ENCODE measurements around the gene GNL3L. TPM values are rescaled to one million over a fixed set of nuclear protein-coding genes. Genes with fewer than 3 reads are reported as not detected.
A peak's percentile ranks its signal among the peaks of the same experiment; 100 is the strongest.

The GNL3L gene
- total and polyA plus RNA-seq, 10 donors = 3.0 to 52.3 (median 38.2) TPM

DNA sequence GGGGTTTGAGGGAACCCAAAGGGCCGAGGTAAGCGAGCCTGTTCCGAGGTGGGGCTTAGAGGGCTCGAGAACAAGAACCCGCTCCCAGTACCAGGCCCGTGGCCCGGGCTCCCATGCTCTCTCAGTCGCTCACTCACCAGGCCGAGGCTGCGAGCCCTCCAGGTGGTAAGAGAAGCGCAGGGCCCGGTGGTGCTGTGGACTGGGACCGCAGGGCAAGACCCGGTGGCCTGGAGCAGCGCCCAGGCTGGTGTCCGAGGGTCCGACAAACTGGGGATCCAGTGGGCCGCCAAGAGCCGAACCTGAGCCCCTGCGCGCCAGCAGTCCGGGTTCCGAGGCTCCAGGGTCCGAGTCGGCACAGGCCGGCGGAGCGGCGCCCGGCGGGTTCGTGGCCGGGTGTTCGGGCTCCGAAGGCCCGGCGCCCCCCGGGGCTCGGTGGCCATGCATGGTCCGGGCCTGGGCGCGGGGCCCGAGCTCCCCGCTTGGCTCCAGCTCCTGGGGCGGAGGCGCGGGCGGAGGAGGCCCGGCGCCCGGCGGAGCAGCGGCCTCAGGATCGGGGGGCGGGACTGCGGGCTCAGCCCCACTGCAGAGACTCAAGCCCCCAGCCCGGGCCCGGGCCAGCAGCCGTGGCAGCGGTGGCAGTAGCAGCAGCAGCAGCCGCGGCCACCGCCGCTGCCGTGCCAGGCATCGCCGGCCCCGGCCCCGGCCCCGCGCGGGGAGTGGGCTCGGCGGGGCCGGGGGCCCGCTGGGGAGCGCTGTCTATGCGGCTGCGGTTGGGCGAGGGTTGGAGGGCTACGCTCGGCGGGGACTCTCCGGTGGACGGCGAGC lies 34.8 kb upstream of the GNL3L start:
- DNase-seq = no peak
- intact Hi-C loops (cut with DNase I; ENCODE audit: low total_unique reads) = no loop called here

DNA sequence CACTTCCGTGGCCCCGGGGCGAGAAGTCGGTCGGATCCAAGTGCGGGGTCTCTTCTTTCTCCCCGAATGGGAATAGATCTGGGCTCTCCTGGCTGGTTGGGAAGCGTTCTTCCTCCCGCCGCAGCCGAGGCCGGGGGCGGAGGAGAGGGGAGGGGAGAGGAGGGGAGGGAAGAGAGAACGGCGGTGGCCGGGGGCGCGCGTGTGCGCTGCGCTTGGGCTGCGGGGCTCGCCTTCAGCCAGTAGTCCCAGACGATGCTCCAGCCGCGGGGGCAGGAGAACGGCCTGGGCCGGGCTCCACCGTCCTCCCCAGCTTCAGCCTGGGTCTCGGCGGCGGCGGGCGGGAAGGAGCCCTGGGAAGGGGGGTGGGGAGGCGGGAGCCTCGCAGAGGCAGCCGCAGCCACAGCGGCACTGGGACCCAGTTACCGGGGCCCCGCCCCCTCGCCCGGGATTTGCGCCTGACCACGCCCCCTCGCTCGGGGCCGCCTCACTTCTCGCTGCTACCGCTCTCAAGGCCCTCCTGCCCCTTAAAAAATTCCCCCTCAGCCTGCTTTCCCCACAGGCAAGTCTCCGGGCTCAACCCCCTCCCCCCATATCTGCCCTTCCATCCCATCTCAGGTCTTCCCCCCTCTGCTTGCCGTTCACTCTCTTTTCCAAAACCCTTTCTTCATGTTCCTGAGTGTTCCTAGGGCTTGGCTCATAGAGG lies 34.1 kb upstream of the GNL3L start, which contains the start of gene FGD1:
TSS of gene FGD1 (minus strand) at position 421 of the 703 bp plus-strand sequence. CDS start 802 bp downstream, outside the sequence.
- intact Hi-C loops (cut with DNase I; ENCODE audit: low total_unique reads) = no loop called here
- H3K4me3 ChIP-seq = peak within 1 kb of the TSS; percentile 31 to 74 (median 44)
- peaks cover 0 to 10% (median 0%) of the 10 kb centered on the region in 6 donors for H3K4me1 ChIP-seq
- DNase-seq = peak; percentile 78
- peaks cover 0 to 40% (median 13%) of the 10 kb centered on the region in 7 donors for H3K27me3 ChIP-seq (replicated peaks in 1 of 7)
- H3K9me3 ChIP-seq = no peaks in the 10 kb centered on the region
- 3 to 49% (median 4%) methylated on average over 4 to 39 of the region's 51 CpGs for WGBS, 5 donors
- peak within 1 kb of the TSS in 7 of 8 donors; percentile 44 to 71 (median 65) for H3K27ac ChIP-seq
- TF ChIP-seq POLR2A (IDR thresholded peaks at IDR 0.05) (no peak), POLR2AphosphoS5 (IDR thresholded peaks at IDR 0.05) (peak in 1 of 3 donors; percentile 29)
- H3K36me3 ChIP-seq = no peaks in the 10 kb centered on the region

More for the DNA sequence above, 34.8 kb upstream of the GNL3L start:
- Histone ChIP-seq H3K4me1 (peaks cover 0 to 10% (median 0%) of the 10 kb centered on the region in 6 donors), H3K9me3 (no peaks in the 10 kb centered on the region), H3K27ac (peak overlapping the region in 7 of 8 donors; percentile 44 to 71 (median 65)), H3K27me3 (replicated peaks in 1 of 7) (peaks cover 0 to 40% (median 13%) of the 10 kb centered on the region in 7 donors), H3K36me3 (no peaks in the 10 kb centered on the region), H3K4me3 (peak overlapping the region; percentile 31 to 74 (median 44))
- 3 to 34% (median 24%) methylated on average over 2 to 86 of the region's 86 CpGs for WGBS, 5 donors
- TF ChIP-seq, protein P1, sequence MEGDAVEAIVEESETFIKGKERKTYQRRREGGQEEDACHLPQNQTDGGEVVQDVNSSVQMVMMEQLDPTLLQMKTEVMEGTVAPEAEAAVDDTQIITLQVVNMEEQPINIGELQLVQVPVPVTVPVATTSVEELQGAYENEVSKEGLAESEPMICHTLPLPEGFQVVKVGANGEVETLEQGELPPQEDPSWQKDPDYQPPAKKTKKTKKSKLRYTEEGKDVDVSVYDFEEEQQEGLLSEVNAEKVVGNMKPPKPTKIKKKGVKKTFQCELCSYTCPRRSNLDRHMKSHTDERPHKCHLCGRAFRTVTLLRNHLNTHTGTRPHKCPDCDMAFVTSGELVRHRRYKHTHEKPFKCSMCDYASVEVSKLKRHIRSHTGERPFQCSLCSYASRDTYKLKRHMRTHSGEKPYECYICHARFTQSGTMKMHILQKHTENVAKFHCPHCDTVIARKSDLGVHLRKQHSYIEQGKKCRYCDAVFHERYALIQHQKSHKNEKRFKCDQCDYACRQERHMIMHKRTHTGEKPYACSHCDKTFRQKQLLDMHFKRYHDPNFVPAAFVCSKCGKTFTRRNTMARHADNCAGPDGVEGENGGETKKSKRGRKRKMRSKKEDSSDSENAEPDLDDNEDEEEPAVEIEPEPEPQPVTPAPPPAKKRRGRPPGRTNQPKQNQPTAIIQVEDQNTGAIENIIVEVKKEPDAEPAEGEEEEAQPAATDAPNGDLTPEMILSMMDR (IDR thresholded peaks at IDR 0.05 in 8 of 11, conservative IDR thresholded peaks at IDR 0.05 in 3 of 11) = no peak
- TF ChIP-seq POLR2A (IDR thresholded peaks at IDR 0.05) (no peak), POLR2AphosphoS5 (IDR thresholded peaks at IDR 0.05) (no peak)

DNA sequence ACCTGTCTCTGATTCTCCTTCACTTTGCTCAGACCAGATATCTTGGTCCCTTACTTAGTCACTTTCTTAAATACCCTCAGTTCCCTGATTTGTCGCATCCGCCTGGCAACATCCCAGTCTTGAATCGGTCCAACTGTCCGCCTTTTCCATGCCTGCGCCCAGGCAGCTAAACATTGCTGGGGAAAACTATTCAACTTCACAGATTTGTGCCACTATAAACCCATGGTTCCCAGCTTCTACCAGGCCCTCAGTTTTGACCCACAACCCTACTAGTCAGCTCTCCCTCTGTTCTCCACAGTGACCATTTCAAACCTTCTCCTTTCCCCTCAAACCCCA lies 33.5 kb upstream of the GNL3L start:
- Histone ChIP-seq H3K9me3 (no peaks in the 10 kb centered on the region), H3K4me3 (peak overlapping the region in 3 of 8 donors; percentile 46 to 74 (median 60)), H3K27me3 (replicated peaks in 1 of 7) (peaks cover 0 to 40% (median 13%) of the 10 kb centered on the region in 7 donors), H3K36me3 (no peaks in the 10 kb centered on the region), H3K27ac (peak overlapping the region in 5 of 8 donors; percentile 44 to 71 (median 69)), H3K4me1 (peaks cover 0 to 10% (median 0%) of the 10 kb centered on the region in 6 donors)
- 73 to 87% (median 83%) methylated on average over 5 of the region's 5 CpGs for WGBS, 5 donors
- no peak for DNase-seq
- intact Hi-C loops (cut with DNase I; ENCODE audit: low total_unique reads) = no loop called here
- TF ChIP-seq POLR2A (IDR thresholded peaks at IDR 0.05) = no peak
- TF ChIP-seq POLR2AphosphoS5 (IDR thresholded peaks at IDR 0.05) = no peak
- TF ChIP-seq, protein P1 (IDR thresholded peaks at IDR 0.05 in 8 of 11, conservative IDR thresholded peaks at IDR 0.05 in 3 of 11) = no peak

DNA sequence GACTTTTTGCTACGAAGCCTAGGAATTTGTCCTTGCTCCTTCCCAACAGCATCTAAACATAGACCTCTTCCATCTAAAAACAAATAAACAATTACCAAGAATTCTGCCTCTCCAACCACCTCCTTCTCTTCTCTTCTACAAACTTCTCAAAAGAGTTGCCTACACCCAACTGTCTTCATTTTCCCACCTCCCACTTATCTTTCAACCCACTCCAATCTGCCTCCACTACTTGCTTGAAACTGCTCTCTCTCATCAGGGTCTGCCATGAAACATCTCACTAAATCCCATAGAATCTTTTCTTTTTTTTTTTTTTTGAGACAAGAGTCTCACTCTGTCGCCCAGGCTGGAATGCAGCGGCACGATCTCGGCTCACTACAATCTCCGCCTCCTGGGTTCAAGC lies 33.1 kb upstream of the GNL3L start:
- H3K36me3 ChIP-seq = no peaks in the 10 kb centered on the region
- DNase-seq = no peak
- 76 to 92% (median 86%) methylated on average over 6 of the region's 6 CpGs for WGBS, 5 donors
- peaks cover 0 to 40% (median 13%) of the 10 kb centered on the region in 7 donors for H3K27me3 ChIP-seq (replicated peaks in 1 of 7)
- H3K27ac ChIP-seq = no peak overlapping the region
- intact Hi-C loops (cut with DNase I; ENCODE audit: low total_unique reads) = no loop called here
- TF ChIP-seq POLR2AphosphoS5 (IDR thresholded peaks at IDR 0.05) (no peak), POLR2A (IDR thresholded peaks at IDR 0.05) (no peak)
- TF ChIP-seq, protein P1 (IDR thresholded peaks at IDR 0.05 in 8 of 11, conservative IDR thresholded peaks at IDR 0.05 in 3 of 11) = no peak
- no peak overlapping the region for H3K4me3 ChIP-seq
- H3K9me3 ChIP-seq = no peaks in the 10 kb centered on the region
- peaks cover 0 to 10% (median 0%) of the 10 kb centered on the region in 6 donors for H3K4me1 ChIP-seq

Data from spleen (tissue), 11 donors.